H7 (cell line): ENCODE measurements around the gene C19orf33. TPM values are rescaled to one million over a fixed set of nuclear protein-coding genes. Genes with fewer than 3 reads are reported as not detected.

Experiments
- DNase-seq: peaks from one replicate; pipeline ENCODE4 v3.0.0; 2012
- H3K27me3 ChIP-seq: 2 replicates; pipeline ENCODE4 v1.6.0; 2011; ENCODE audit warnings: mild to moderate bottlenecking, low read length; ENCODE audit not compliant: control insufficient read depth, insufficient read depth
- H3K36me3 ChIP-seq: replicated peaks from 2 replicates; pipeline ENCODE4 v1.5.1; 2011; ENCODE audit warnings: low read length; ENCODE audit not compliant: control insufficient read depth, insufficient read depth
- H3K4me3 ChIP-seq: 2 replicates; pipeline ENCODE4 v1.5.1; 2011; ENCODE audit warnings: low read depth, mild to moderate bottlenecking, control low read depth, low read length, moderate library complexity; ENCODE audit not compliant: insufficient read depth
- total RNA-seq: library from RNA; depleted of rRNA; stranded (reverse); fragments of >200 nt; shearing (Covaris generic); gene quantifications from 2 replicates; pipeline ENCODE4 v1.2.3, GENCODE V29; 2014

The C19orf33 gene
- total RNA-seq, 1 experiment from 2014 or later = 11.1 TPM

DNA sequence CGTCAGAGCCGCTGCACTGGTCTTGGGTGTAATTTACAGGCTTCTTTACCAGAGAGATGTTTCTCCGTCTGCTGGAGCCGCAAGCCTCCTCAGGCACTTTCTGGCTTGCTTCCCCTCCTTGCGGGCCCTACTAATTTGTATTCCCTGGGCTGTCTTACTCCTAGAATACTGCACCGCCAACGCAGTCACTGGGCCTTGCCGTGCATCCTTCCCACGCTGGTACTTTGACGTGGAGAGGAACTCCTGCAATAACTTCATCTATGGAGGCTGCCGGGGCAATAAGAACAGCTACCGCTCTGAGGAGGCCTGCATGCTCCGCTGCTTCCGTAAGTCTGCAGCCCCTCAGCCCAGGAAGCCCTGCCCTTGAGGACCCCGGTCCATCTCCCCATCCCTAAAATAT, 14.1 kb upstream of the C19orf33 start:
- no peaks in the 10 kb centered on the region for H3K27me3 ChIP-seq
- H3K36me3 ChIP-seq = peaks cover 33% of the 10 kb centered on the region
- no peak overlapping the region for H3K4me3 ChIP-seq
- no peak for DNase-seq

- Histone ChIP-seq H3K4me3 (no peak overlapping the region), H3K27me3 (no peaks in the 10 kb centered on the region), H3K36me3 (peaks cover 30% of the 10 kb centered on the region)
- no peak for DNase-seq
Observed at GRCh38 chr19:38290631-38291147, 13.4 kb upstream of the C19orf33 start.

DNA sequence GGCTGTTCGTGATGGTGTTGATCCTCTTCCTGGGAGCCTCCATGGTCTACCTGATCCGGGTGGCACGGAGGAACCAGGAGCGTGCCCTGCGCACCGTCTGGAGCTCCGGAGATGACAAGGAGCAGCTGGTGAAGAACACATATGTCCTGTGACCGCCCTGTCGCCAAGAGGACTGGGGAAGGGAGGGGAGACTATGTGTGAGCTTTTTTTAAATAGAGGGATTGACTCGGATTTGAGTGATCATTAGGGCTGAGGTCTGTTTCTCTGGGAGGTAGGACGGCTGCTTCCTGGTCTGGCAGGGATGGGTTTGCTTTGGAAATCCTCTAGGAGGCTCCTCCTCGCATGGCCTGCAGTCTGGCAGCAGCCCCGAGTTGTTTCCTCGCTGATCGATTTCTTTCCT, 12.2 kb upstream of the C19orf33 start:
- H3K4me3 ChIP-seq = no peak overlapping the region
- peak; percentile 55 for DNase-seq
- H3K36me3 ChIP-seq = peaks cover 27% of the 10 kb centered on the region

DNA sequence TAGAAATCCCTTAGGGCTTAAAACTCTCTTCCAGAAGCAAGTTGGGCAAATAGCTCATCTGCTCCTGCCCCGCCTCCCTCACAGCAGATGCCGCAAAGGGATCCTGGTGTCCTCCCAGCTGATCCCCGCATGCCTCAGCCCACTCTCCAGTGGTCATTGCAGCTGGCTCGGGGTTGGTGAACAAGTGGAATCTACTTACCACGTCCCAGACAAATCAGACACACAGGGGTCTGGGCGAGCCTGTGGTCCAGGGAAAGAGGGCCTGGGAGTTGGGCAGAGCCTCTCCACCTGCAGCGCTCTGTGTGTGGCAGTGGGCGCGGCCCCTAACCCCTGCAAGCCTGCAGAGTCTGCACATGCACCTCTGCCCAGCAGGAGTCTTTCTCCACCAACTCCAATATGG, 10.8 kb upstream of the C19orf33 start:
- Histone ChIP-seq H3K4me3 (no peak overlapping the region), H3K27me3 (no peaks in the 10 kb centered on the region), H3K36me3 (peaks cover 23% of the 10 kb centered on the region)
- peak; percentile 38 for DNase-seq

More for the DNA sequence above, 12.2 kb upstream of the C19orf33 start:
- no peaks in the 10 kb centered on the region for H3K27me3 ChIP-seq

DNA sequence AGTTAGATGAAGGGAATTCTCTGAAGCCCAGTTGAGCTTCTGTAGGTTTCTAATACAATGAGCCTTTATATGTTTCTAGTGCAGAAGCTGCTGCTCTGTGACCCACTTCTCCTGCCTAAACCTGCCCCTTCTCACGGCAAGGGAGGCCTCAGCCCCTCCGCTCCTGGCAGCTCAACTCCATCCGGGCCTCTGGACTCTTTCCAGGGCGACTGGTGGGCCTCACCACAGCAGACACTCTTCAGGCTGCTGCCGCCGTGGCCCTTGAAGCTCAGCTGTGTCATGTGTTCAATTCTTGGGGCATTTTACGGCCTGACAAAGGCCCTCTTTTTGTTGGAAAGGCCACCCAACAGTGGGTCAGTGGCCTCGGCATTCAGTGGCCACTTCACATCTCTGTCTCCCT, 10.0 kb upstream of the C19orf33 start:
- DNase-seq = no peak
- H3K36me3 ChIP-seq = peaks cover 23% of the 10 kb centered on the region
- H3K27me3 ChIP-seq = no peaks in the 10 kb centered on the region
- H3K4me3 ChIP-seq = no peak overlapping the region

DNA sequence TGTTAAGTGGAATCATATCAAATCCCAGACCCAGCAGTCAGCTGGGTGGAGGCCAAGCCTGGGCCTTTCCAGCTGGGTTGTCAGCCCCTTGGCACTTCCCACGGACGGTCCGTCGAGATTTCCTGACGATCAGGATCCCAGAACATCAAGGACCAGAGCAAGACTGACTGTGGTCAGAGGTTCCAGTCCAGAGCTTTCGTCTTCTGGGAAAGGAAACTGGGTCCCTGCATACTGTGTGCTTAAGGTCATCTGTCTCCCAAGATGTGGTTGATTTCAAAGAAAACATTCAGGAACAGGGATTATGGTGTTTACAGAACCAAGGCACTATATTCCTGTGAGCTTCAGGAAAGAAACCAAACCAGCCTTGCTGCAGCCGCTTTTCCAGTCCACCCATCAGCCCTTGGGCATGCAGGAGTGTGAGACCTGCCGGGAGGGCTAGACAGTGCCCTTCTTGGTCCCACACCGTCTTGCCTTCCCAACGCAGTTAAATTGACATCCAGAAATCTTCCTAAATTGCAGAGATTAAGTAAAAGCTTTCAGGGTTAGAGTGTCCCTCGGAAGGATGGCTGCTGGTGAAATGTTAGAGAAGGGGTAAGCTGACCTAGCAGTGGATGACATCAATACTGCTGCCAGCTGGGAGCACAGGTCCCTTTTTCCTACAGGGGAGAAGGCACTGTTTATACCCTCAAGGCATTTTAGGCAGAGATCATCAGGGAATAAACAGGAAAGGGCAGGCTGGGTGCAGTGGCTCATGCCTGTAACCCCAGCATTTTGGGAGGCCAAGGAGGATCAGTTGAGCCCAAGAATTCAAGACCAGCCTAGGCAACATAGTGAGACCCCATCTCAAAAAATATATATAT, 5.0 kb upstream of the C19orf33 start:
- DNase-seq = no peak
- peaks cover 4% of the 10 kb centered on the region; the same call in 1 of the 2 replicates for H3K27me3 ChIP-seq
- no peaks in the 10 kb centered on the region for H3K36me3 ChIP-seq
- H3K4me3 ChIP-seq = no peak overlapping the region

DNA sequence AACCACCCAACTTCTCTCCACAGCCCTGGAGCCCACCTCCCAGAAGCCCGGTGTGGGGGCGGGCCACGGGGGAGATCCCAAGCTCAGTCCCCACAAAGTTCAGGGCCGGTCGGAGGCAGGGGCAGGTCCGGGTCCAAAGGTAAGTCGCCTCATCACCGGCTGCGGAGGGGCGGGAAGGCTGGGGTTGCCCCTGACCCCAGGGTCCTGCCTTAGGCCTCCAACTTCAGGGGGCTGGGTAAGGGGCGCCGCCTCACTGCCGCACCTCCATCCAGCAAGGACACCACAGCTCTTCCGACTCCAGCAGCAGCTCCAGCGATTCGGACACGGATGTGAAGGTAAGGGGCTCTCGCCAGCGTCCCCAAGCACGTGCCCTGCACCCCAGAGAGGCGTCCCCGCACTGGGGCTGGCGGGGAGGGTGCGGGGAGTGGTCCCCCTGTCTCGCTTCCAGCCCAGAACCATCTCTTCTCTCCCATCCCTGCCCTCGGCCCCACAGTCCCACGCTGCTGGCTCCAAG, 358 bp downstream of the C19orf33 start:
- Histone ChIP-seq H3K27me3 (peaks cover 7% of the 10 kb centered on the region; the same call in 1 of the 2 replicates), H3K4me3 (peak overlapping the region; percentile 57)
- DNase-seq = peak; percentile 77

GRCh38 chr19:38304866-38305429, 897 bp downstream of the C19orf33 start:
- peak; percentile 99 for DNase-seq
- H3K4me3 ChIP-seq = peak overlapping the region; percentile 57

More for the DNA sequence above, 358 bp downstream of the C19orf33 start:
- H3K36me3 ChIP-seq = peaks cover 4% of the 10 kb centered on the region

DNA sequence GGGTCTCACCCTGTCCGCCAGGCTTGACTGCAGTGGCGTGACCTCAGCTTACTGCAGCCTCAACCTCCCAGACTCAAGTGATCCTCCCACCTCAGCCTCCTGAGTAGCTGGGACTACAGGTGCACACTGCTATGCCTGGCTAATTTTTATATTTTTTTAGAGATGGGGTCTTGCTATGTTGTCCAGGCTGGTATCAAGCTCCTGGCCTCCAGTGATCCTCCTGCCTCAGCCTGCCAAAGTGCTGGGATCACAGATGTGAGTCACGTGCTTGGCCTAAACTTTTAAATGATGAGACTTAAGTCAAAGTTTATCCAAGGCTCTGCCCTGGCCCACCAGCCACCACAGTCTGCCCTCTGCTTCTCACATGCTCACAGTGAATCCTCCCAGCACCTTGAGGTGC, 2.2 kb downstream of the C19orf33 start:
- no peak overlapping the region for H3K4me3 ChIP-seq
- no peak for DNase-seq
- H3K36me3 ChIP-seq = peaks cover 4% of the 10 kb centered on the region
- peaks cover 7% of the 10 kb centered on the region; the same call in 1 of the 2 replicates for H3K27me3 ChIP-seq

More at GRCh38 chr19:38304866-38305429, 897 bp downstream of the C19orf33 start:
- H3K27me3 ChIP-seq = peaks cover 7% of the 10 kb centered on the region; the same call in 1 of the 2 replicates
- peaks cover 4% of the 10 kb centered on the region for H3K36me3 ChIP-seq

- no peak overlapping the region for H3K4me3 ChIP-seq
- no peak for DNase-seq
- peaks cover 7% of the 10 kb centered on the region; the same call in 1 of the 2 replicates for H3K27me3 ChIP-seq
- H3K36me3 ChIP-seq = peaks cover 4% of the 10 kb centered on the region
Observed at GRCh38 chr19:38307076-38307475, 3.0 kb downstream of the C19orf33 start.

DNA sequence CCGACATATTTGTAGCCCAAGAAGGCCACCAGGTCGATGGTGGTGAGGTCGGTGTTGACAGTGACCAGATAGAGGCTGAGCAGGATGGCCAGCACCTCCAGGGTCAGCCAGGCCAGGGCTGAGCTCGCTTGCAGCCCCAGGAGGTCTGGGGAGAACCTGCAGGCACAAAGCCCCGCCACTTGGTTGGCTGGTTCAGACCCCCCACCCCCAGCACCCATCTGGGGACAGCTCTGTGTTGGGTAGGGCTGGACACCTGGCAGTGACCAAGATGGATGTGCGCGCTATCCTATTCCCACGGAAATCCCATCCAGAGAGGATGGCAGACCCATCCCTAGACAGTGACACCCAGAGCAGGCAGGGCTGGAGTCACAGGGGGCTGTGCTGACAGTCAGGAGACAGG, 3.5 kb downstream of the C19orf33 start:
- peaks cover 7% of the 10 kb centered on the region; the same call in 1 of the 2 replicates for H3K27me3 ChIP-seq
- peaks cover 4% of the 10 kb centered on the region for H3K36me3 ChIP-seq
- no peak overlapping the region for H3K4me3 ChIP-seq
- no peak for DNase-seq

- Histone ChIP-seq H3K36me3 (peaks cover 4% of the 10 kb centered on the region), H3K27me3 (peaks cover 7% of the 10 kb centered on the region; the same call in 1 of the 2 replicates), H3K4me3 (no peak overlapping the region)
- DNase-seq = no peak
Observed at GRCh38 chr19:38308006-38308766, 4.1 kb downstream of the C19orf33 start.

DNA sequence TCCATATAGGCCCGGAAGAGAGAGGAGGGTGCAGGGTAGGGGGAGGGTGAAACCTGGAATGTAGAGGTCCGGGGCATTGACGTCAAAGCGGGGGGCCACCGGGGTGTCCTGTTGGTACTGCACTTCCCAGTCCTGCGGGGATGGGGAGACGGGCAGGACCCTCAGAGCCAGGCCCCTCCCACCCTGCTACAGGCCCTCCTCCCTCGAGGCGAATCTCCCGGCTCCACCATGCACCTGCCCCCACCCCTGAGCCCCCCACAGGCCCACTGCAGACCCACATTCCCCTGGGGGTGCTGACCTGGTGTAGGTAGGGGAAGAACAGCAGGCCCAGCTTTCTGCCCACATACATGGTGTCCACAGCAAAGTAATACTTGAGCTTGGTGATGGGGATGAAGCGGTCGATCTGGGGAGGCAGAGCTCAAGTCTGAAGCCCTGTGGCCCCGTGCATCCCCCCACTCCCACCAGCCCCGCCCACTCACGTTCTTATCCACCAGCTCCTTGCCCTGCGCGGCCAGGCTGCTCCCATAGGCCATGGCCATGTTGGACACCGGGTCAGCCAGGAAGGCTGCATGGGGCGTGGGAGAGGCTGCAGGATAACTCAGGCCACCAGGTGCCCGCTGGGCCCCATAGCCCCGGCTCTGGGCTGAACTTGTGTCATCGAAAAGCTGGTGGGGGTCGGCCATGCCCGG, 5.0 kb downstream of the C19orf33 start:
- peaks cover 3% of the 10 kb centered on the region; the same call in 1 of the 2 replicates for H3K27me3 ChIP-seq
- no peak overlapping the region for H3K4me3 ChIP-seq
- H3K36me3 ChIP-seq = peaks cover 4% of the 10 kb centered on the region
- DNase-seq = no peak
